ENCODE measurements around the gene TBX21. TPM values are rescaled to one million over a fixed set of nuclear protein-coding genes. Genes with fewer than 3 reads are reported as not detected.

The TBX21 gene
- total RNA-seq, 1 experiment from 2014 or later: not detected

GRCh38 chr17:47714773-47715396 is 18.2 kb upstream of the TBX21 start:
- no peak for DNase-seq (ENCODE audit: low read depth)

DNA sequence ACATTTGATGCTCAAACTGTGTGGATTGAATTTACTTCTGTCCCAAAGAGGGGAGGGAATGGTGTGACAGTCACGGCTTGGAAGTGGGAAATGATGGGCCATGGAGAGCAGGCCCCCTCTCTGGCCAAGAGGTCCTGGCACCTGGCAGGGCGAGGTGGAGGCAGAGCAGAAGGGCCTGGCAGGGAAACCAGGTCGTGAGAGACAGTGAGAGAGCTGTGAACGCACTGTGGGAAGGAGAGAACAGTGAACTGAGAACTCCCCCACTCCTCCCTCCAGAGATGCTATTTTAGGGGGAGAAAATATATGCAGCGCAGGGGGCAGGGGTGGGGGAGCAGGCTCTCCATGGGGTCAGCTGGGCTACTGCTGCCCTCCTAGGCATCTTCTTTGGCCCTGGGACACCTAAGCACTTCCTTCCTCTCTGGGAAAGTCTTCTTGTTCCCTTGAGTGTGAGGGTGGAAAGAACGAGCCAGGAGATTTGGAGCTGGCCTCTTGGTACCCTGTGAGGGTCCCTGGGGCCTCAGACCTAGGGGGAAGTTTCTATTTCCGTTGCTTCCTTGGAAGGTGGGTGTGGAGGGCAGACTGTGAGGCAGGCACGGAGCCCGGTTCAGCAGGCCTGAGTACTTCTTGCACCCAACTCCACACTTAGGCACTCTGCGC is 17.2 kb upstream of the TBX21 start:
- no peak for DNase-seq (ENCODE audit: low read depth)

- DNase-seq (ENCODE audit: low read depth): no peak
These were observed 16.7 kb upstream of the TBX21 start for GRCh38 chr17:47716375-47716774.

DNA sequence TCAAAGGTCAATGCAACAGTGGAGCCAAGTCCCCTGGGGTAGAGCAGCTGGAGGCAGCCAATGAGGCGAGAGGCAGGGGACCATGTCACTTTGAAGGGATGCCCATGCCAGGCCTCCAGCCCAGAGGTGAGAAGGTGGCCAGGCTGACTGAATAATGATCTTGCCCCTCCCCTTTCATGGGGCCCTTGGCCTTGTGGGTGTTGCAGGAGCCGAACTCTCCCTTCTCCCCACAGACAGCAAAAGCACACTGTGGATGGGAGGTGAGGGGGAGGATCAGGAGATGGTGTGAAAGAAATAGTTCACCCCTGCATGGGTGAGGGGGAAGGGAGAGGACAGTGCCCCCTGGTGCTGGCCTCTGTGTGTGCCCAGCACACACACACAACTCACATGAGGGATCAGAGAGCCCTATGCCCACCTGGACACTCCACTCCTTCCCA is 15.8 kb upstream of the TBX21 start:
- DNase-seq (ENCODE audit: low read depth): no peak

GRCh38 chr17:47717979-47718621 is 14.9 kb upstream of the TBX21 start:
- DNase-seq (ENCODE audit: low read depth): no peak

GRCh38 chr17:47718634-47719405 is 14.2 kb upstream of the TBX21 start:
- no peak for DNase-seq (ENCODE audit: low read depth)

DNA sequence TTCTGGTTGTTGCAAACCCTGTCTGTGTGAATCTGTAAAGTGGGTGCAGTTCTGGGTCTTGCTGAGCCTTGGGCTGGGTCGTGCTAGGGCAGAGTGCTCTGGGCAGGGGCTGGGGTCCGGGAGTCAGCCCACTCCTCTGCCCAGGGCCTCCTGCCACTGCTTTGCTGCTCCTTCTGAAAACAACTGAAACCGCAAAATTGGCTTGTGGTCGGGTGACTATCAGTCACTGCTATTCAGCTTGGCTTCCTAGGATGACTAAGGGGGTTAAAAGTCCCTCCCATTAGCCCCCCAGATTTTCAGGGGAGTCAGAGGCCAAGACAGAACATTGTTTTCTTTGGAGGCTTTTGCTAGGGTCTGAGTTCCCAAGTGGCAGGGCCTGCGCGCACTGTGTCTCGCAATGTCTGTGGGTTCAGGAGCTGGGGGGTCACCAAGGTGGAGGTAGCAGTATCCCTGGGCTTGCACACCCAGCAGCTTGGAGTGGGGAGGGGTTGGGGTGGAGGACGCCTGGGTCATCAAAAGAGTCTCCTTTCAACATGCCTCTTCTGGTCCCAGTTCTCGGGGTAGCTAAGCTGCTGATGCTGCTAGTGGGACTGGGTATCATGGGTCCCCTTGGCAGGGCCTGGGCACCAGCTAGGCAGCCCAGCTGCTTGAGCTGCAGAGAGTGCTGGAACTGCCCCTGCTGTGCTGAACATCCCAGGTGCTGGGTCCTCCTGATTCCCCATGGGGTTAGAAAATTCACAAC is 13.5 kb upstream of the TBX21 start:
- peak; percentile 73 for DNase-seq (ENCODE audit: low read depth)

DNA sequence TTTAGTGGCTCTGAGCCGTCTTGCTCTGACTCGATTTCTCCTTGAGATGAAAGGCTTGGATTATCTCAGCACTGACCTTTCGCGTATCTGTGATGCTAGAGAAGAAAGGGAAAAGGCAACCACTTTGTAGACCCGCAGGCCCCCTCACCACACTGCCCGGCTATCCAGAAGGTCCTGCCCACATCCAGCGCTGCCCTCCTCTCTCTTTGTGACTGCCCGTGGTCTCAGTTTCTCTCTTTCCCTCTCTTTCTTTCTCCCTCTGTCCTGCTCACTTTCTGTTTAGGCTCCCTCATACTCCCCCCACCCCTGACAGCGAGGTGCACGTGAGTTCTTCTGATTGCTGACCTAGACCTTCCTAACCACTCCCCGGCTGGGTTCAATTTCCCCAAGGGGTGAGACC is 12.8 kb upstream of the TBX21 start:
- no peak for DNase-seq (ENCODE audit: low read depth)

DNA sequence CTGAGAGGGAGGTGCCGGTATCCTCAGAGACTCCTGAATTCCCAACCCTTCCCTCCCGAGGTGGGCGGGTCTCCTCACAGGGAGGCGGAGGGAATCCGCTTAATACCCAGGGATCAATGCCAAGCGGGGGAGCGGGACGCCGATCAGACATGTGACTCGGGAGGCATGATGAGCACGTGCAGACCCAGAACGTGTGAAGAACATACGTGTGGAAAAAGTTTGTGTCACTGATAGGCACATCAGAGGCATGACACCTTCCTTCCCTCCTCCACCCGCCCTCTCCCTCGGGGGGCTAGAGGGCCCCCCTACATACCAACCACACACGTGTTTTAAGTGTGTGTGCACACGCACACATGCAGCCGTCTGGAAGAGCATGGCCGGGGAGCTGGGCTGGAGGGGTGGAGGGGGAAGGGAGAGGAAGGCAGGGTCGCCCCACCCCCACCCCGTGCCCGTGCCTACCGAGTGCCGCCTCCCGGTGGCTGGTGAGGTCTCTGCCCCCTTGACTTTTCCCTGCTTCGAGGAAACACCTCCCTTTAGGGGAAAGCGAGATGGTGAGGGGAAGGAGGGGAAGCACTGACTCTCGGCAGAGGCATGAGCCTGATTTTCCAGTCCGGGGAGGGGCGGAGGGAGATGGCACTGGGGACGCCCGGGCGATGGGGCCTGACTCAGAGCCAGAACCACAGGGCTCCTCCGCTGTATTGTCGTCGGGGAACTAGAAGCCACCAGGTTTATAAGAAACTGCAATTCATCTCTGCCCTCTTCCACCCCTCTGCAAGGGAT is 12.1 kb upstream of the TBX21 start:
- peak; percentile 51 for DNase-seq (ENCODE audit: low read depth)

GRCh38 chr17:47721725-47722124 is 11.3 kb upstream of the TBX21 start:
- DNase-seq (ENCODE audit: low read depth): no peak

- no peak for DNase-seq (ENCODE audit: low read depth)
These were observed 8.3 kb upstream of the TBX21 start for GRCh38 chr17:47724705-47725104.

DNA sequence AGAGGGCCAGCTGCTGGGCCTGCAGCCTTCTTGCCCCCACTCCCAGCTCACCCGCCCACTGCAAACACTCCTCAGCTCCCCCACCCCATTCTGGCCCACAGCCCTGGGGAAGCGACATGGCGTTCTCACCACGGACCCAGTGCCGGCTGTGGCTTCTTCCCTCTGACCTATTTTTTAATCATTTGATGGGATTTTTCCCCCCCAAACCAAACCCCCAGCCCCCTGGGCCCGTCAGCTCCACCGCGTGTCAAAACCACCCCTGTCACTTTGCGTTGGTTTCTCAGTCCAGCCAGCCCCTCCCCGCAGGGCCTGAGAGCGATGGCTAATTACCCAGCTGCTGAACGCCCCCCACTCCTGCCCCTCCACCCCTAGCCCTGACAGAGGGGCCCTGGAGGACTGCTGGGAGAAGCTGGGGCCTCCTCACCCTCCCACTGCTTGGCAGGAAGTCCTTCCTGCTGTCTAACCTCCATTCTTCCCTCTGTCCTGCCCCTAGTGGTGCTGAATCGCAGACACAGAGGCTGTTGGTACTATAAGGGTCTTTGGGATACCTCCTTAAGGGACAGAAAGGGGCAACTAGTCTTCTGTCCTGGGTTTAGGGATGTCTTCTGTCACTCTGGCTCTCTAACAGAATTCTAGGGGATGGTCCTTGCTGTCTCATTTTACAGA is 7.5 kb upstream of the TBX21 start:
- DNase-seq (ENCODE audit: low read depth): no peak

DNA sequence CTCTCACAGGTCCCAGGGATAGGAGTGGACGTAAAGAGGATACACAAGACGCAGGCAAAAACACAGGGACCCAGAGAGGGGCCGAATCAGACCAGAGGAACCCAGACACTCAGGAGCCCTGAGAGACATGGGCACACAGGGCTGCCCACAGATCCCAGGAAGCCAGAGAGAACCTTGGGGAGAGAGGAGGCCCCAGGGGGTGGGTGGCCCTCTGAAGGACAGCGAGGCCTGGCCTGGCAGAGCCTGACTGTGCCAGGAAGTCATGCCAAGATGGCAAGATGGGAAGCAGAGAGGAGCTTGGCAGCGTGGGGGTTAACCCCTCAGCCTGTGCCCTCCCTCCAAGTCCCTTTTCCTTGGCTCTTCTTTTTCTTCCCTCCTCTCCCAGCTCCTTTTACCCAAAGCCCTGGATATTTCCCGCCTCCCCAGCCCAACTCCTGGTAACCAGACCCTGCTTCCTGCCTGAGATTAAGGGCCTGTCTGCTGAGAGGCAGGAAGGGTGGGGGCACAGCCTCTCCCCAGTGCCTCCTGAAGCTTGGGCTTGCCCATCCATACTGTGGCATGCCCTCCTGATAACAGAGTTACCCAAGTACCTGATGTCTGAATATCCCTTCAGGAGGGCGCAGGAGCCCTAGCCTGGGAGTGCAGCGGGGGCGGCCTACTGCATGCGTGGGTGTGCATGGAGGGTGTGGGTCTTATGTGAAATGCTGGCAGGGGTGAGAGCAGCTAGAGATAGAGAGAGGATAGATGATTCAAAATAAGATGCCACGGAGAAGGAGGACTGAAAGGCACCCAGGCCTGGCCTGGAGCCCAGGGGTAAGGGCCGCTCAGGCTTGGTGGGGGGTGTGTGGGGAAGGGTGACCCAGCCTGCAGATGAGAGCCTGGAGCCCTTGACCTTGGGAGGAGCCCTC is 6.0 kb upstream of the TBX21 start:
- no peak for DNase-seq (ENCODE audit: low read depth)

- no peak for DNase-seq (ENCODE audit: low read depth)
These were observed 5.4 kb upstream of the TBX21 start for GRCh38 chr17:47727704-47728036.

- no peak for DNase-seq (ENCODE audit: low read depth)
These were observed 4.7 kb upstream of the TBX21 start for GRCh38 chr17:47728214-47728877.

DNA sequence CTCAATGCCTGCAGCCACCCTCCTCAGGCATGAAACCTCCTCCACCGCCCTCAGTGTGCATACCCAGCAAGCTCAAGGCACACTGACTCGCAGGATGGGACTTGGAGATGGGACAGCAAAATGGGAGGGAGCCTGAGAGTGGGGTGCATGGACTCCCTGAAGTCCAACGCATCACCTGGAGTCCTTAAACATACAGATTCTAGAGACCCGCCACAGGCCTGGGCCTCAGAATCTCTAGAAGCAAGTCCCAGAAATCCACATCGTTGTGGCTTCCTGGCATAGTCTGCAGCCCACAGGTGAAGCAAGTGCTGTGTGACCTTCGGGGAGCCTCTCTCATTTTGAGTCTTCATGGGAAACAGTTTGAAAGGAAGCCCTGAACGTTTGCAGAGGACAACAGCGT is 3.6 kb upstream of the TBX21 start:
- no peak for DNase-seq (ENCODE audit: low read depth)

GRCh38 chr17:47730681-47731080 is 2.4 kb upstream of the TBX21 start:
- DNase-seq (ENCODE audit: low read depth): no peak

DNA sequence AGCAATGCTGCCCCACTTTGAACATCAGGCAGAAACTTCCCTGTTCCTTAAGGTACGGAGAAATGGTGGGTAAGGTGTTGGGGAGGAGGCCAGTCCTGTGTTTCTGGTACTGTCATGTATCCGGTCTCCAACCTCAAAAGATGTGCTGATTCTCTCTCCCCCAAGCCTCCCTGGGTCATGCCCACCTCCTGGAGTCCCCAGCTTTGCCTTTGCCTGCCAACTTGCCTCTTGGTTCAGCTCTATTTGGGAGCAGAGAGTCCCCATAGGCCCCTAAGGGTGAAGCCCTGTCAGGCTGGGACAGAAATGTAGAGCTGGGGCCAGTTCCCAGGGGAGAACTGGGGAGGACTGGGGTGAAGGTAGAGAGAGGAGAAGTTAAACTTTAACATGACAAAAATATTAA is 1.6 kb upstream of the TBX21 start:
- DNase-seq (ENCODE audit: low read depth): no peak

All from RPMI7951 (cell line).